HG02678 (cell line): ENCODE measurements around the gene SERTM2.

Experiments used
- ATAC-seq: cut with Tn5 transposase; IDR thresholded peaks from one replicate; pipeline ENCODE4 v1.9.1; 2021; ENCODE audit warnings: mild to moderate bottlenecking, moderate library complexity; ENCODE audit not compliant: unreplicated experiment

SERTM2 gene

GRCh38 chrX:111555406-111555958, 44.0 kb downstream of the SERTM2 start:
- ATAC-seq, result no peak

- no peak for ATAC-seq
Measured at GRCh38 chrX:111560801-111561200, 49.4 kb downstream of the SERTM2 start.

GRCh38 chrX:111561851-111562250, 50.4 kb downstream of the SERTM2 start:
- no peak for ATAC-seq

GRCh38 chrX:111567542-111568255, 56.3 kb downstream of the SERTM2 start:
- no peak for ATAC-seq

- ATAC-seq, result no peak
Measured at GRCh38 chrX:111568354-111568753, 56.9 kb downstream of the SERTM2 start.

GRCh38 chrX:111568817-111569216, 57.4 kb downstream of the SERTM2 start:
- ATAC-seq, result no peak
